Esophagus squamous epithelium (tissue), 4 donors: ENCODE data around the gene COG4.

Experiments
- CTCF ChIP-seq, 6 experiments: fragments of 450-650 bp in 4 of 6; fragments of 200-600 bp in 2 of 6; sonication (generic) in 2 of 6; IDR thresholded peaks; one replicate each; pipeline ENCODE4 v1.5.1; 2016 to 2019; ENCODE audit warnings: antibody characterized with exemption in 6 of 6, mild to moderate bottlenecking in 4 of 6, moderate library complexity in 4 of 6
- POLR2A ChIP-seq, 4 donors: fragments of 450-650 bp; IDR thresholded peaks; one replicate each; pipeline ENCODE4 v1.6.1; 2017; ENCODE audit warnings: antibody characterized with exemption in 4 of 4, mild to moderate bottlenecking in 4 of 4, moderate library complexity in 3 of 4

GRCh38 chr16:70553645-70554044, 30.3 kb upstream of the COG4 start:
- TF ChIP-seq CTCF (IDR thresholded peaks at IDR 0.05) (no peak), POLR2A (IDR thresholded peaks at IDR 0.05) (no peak)
